ENCODE results near the gene SOD3.

DNA sequence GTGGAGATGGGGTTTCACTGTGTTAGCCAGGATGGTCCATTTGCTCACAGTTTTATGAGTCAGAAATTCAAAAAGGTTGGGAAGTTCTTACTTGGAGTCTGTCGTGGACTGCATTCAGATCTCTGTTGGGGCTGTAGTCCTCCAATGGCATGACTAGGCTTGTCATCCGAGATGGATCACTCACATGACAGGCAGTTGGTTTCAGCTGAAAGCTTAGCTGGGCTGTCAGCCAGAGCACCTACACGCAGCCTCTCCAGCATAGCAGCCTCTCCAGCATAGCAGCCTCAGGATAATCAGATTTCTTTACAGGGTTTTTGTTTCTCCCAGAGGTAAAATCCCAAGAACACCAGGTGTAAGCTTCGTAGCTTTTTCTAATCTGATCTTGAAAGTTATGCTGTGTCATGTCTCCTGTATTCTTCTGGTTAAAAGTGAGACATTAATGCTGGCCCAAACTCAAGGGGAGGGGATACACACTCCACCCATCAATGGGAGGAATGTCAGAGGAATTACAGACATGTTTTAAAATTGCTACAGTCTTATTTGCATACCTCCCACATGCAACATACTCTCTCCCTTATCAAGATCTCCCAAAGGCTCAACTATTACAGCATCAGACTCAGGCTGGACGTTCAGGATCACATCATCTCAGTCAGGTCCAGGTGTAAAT, 31.6 kb upstream of the SOD3 start:
- TF ChIP-seq, protein P1, sequence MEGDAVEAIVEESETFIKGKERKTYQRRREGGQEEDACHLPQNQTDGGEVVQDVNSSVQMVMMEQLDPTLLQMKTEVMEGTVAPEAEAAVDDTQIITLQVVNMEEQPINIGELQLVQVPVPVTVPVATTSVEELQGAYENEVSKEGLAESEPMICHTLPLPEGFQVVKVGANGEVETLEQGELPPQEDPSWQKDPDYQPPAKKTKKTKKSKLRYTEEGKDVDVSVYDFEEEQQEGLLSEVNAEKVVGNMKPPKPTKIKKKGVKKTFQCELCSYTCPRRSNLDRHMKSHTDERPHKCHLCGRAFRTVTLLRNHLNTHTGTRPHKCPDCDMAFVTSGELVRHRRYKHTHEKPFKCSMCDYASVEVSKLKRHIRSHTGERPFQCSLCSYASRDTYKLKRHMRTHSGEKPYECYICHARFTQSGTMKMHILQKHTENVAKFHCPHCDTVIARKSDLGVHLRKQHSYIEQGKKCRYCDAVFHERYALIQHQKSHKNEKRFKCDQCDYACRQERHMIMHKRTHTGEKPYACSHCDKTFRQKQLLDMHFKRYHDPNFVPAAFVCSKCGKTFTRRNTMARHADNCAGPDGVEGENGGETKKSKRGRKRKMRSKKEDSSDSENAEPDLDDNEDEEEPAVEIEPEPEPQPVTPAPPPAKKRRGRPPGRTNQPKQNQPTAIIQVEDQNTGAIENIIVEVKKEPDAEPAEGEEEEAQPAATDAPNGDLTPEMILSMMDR (IDR thresholded peaks at IDR 0.05), result no peak
- TF ChIP-seq POLR2A (IDR thresholded peaks at IDR 0.05), result no peak

Measured in esophagus squamous epithelium (tissue), 4 donors.